GM19468 (cell line): ENCODE data around the gene HUS1.
"Not testable (repeated sequence)": the region's sequence is repeated elsewhere in the genome, so short reads cannot be mapped to it uniquely, and the experiment has no call there.

Experiments used
- ATAC-seq: cut with Tn5 transposase; IDR thresholded peaks from one replicate; pipeline ENCODE4 v1.9.1; 2021; ENCODE audit warnings: mild to moderate bottlenecking, moderate library complexity, moderate number of reproducible peaks; ENCODE audit not compliant: unreplicated experiment; ENCODE audit errors: extremely low read depth

HUS1 gene

GRCh38 chr7:47932466-47933037, 46.9 kb downstream of the HUS1 start:
- ATAC-seq: no peak

GRCh38 chr7:47932016-47932415, 47.4 kb downstream of the HUS1 start:
- ATAC-seq: no peak

GRCh38 chr7:47931005-47932004, 48.1 kb downstream of the HUS1 start:
- no peak for ATAC-seq

- ATAC-seq: no peak
These were observed 55.1 kb downstream of the HUS1 start for GRCh38 chr7:47924266-47924665.

GRCh38 chr7:47923081-47923875, 56.1 kb downstream of the HUS1 start:
- ATAC-seq: not testable (repeated sequence)

- not testable (repeated sequence) for ATAC-seq
These were observed 62.9 kb downstream of the HUS1 start for GRCh38 chr7:47916514-47916913.

GRCh38 chr7:47915616-47915976, 63.8 kb downstream of the HUS1 start:
- ATAC-seq: no peak

GRCh38 chr7:47914717-47915615, 64.4 kb downstream of the HUS1 start:
- ATAC-seq: no peak
